ENCODE measurements around the gene SCGB1A1. TPM values are rescaled to one million over a fixed set of nuclear protein-coding genes. Genes with fewer than 3 reads are reported as not detected.

The SCGB1A1 gene
- total RNA-seq = not detected

GRCh38 chr11:62418733-62419132 lies at the start of gene SCGB1A1:
Gene SCGB1A1 (plus strand): TSS chr11:62419033. CDS start chr11:62419096, 63 bp downstream.
- no peaks in the 10 kb centered on the region for H3K9me3 ChIP-seq
- no peaks in the 10 kb centered on the region for H3K27me3 ChIP-seq
- peaks cover 0 to 5% of the 10 kb centered on the region in 2 donors for H3K4me1 ChIP-seq
- intact Hi-C loops (cut with DNase I; ENCODE audit: low total_unique reads) = no loop called here
- H3K36me3 ChIP-seq = no peaks in the 10 kb centered on the region
- H3K27ac ChIP-seq = peak within 1 kb of the TSS; percentile 76 to 90
- no peak for DNase-seq
- H3K4me3 ChIP-seq = no peak within 1 kb of the TSS
- TF ChIP-seq POLR2A (IDR thresholded peaks at IDR 0.05) = no peak
- TF ChIP-seq CTCF (IDR thresholded peaks at IDR 0.05) = no peak

GRCh38 chr11:62370743-62371440 lies 47.9 kb upstream of the SCGB1A1 start:
- Histone ChIP-seq H3K27ac (no peak overlapping the region), H3K4me3 (no peak overlapping the region), H3K36me3 (no peaks in the 10 kb centered on the region), H3K4me1 (no peaks in the 10 kb centered on the region), H3K9me3 (no peaks in the 10 kb centered on the region), H3K27me3 (no peaks in the 10 kb centered on the region)
- no peak for TF ChIP-seq POLR2A (IDR thresholded peaks at IDR 0.05)
- no peak for TF ChIP-seq CTCF (IDR thresholded peaks at IDR 0.05)
- intact Hi-C loops (cut with DNase I; ENCODE audit: low total_unique reads) = no loop called here
- no peak for DNase-seq

- Histone ChIP-seq H3K4me3 (no peak overlapping the region), H3K36me3 (no peaks in the 10 kb centered on the region), H3K9me3 (no peaks in the 10 kb centered on the region), H3K27me3 (no peaks in the 10 kb centered on the region), H3K27ac (no peak overlapping the region), H3K4me1 (no peaks in the 10 kb centered on the region)
- no peak for TF ChIP-seq CTCF (IDR thresholded peaks at IDR 0.05)
- TF ChIP-seq POLR2A (IDR thresholded peaks at IDR 0.05) = no peak
- intact Hi-C loops (cut with DNase I; ENCODE audit: low total_unique reads) = no loop called here
- no peak for DNase-seq
Observed at GRCh38 chr11:62372871-62373270, 46.0 kb upstream of the SCGB1A1 start.

GRCh38 chr11:62373464-62374119 lies 45.2 kb upstream of the SCGB1A1 start:
- no peak overlapping the region for H3K4me3 ChIP-seq
- H3K27ac ChIP-seq = no peak overlapping the region
- no peak for DNase-seq
- no peaks in the 10 kb centered on the region for H3K4me1 ChIP-seq
- no peaks in the 10 kb centered on the region for H3K27me3 ChIP-seq
- H3K36me3 ChIP-seq = no peaks in the 10 kb centered on the region
- intact Hi-C loops (cut with DNase I; ENCODE audit: low total_unique reads) = no loop called here
- TF ChIP-seq CTCF (IDR thresholded peaks at IDR 0.05) = no peak
- TF ChIP-seq POLR2A (IDR thresholded peaks at IDR 0.05) = no peak
- no peaks in the 10 kb centered on the region for H3K9me3 ChIP-seq

GRCh38 chr11:62374801-62375200 lies 44.0 kb upstream of the SCGB1A1 start:
- H3K27me3 ChIP-seq = no peaks in the 10 kb centered on the region
- H3K9me3 ChIP-seq = no peaks in the 10 kb centered on the region
- H3K4me1 ChIP-seq = no peaks in the 10 kb centered on the region
- H3K27ac ChIP-seq = no peak overlapping the region
- DNase-seq = no peak
- H3K4me3 ChIP-seq = no peak overlapping the region
- no peak for TF ChIP-seq CTCF (IDR thresholded peaks at IDR 0.05)
- TF ChIP-seq POLR2A (IDR thresholded peaks at IDR 0.05) = no peak
- H3K36me3 ChIP-seq = no peaks in the 10 kb centered on the region
- intact Hi-C loops (cut with DNase I; ENCODE audit: low total_unique reads) = no loop called here

Measured in uterus (tissue), 4 donors.